LHCN-M2 (cell line): ENCODE results near the gene DPH1. TPM values are rescaled to one million over a fixed set of nuclear protein-coding genes. Genes with fewer than 3 reads are reported as not detected.
"Not testable (repeated sequence)": the region's sequence is repeated elsewhere in the genome, so short reads cannot be mapped to it uniquely, and the experiment has no call there.

Source experiments
- DNase-seq: peaks from one replicate; pipeline ENCODE4 v3.0.0-alpha.2; 2012; ENCODE audit warnings: low read depth
- total RNA-seq: library from RNA; depleted of rRNA; stranded (reverse); fragments of >200 nt; gene quantifications from 2 replicates; pipeline ENCODE4 v1.2.3, GENCODE V29; 2014

DPH1 gene
- total RNA-seq, 1 experiment from 2014 or later = 33.5 TPM

DNA sequence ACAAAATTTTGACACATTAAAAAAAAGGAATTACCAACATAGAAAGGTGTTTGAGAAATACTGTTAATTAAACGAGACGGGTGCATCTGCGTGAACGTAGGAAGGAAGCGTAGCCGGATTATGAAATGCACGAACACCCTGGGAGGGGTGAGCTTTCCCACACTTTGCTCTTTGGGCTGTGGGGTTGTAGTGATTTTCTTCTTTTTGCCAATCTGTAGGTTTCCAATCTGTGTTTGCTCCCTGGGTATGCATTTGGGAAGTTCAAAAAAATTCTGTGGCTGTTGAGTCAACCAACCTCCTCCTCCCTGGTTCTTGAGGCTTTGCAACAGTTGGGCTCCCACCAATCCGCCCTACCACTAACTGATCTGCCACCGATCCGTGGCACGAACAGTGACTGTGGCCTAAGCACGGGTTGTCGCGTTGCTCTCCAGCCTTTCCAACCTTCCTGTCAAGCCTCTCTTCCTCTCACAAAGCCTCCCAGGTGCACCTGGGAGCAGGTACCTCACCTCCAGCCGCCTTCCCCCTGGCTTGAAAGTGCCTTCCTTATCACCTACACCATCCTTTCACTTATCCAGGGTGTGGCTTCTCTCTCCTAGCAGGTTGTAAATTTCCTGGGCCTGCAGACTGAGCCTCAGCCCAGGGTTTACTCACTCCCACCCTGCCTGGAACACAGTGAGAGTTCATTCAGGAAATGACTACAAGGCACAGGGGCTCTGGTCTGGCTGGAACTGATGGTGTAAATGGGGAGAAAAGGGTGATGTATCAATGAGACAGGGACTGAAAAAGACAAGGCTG, 21.4 kb upstream of the DPH1 start:
- no peak for DNase-seq

DNA sequence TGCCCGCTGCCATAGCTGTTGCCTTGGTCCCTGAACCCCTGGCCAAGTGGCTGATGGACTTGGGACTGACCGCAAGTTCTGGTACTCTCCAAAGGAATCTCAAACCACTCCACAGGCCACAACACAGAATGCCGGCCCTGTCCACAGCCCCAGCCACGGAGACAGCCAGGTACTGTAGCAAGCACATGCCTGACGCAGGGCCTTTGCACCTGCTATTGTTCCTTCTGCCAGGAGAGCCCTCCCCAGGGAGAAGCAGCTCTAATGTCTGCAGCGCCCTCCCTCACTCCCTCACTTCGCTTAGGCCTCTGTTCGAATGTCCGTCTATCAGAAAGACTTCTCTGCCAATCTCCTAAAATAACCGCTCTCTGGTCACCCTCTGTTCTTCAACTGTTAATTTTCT, 20.2 kb upstream of the DPH1 start:
- DNase-seq = no peak

DNA sequence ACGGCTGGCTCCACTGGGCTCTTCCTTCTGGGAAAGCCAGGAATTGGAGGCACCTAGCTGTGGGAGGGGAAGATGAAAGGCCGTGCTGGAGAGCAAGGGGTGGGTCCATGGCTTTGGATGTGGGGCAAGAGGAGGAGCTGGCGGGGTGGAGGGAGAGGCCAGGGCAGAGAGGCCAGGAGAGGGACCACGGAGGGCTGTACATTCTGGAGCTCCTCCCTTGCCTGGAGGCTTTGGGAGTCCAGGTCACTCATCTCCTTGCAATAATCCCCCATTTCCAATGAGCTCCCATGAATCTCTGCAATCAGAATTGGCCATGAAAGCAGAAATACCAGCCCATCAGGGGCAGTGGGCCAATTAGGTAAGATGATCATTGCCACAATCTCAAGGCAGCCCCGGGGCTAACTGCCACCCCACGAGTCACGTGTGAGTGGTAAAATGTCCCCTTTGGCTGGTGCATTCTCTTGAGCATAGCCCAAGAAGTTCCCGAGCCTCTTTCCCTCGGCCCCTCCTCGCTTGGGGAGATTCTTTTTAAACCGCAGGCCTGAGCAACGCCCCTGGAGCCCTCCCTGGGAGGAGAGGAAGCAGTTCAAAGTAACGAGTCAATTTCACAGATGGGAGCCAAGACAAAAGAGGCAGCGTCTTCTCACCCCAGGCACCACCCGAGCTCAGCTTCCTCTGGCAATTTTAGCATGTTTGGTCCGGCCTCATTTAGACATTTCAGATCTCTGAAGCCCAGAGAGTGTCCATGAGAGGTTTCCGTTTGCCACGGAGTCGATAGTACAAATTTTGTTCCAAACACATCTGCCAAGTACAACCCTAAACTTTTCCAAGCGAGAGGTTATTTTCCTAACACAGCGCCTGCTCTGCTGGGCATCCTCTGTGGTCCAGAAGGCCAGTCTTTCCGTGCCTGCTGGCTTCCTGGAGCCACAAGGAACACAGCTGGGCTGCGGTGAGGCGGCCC, 18.3 kb upstream of the DPH1 start:
- peak; percentile 45 for DNase-seq

DNA sequence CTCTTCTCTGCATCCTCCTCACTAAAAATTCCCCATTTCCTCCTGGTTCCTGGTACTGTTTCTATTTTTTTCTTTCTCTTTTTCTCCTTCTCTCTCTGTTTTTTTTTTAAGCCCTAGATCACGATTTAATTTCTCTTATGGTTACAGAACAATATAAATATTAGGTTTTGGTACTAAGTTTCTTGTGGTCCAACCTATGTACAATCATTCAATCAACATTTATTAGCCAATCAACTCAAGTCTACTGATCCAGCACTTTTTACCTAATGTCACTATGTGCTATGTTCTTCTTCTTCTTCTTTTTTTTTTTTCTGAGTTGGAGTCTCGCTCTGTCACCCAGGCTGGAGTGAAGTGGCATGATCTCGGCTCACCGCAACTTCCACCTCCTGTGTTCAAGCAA, 17.5 kb upstream of the DPH1 start:
- DNase-seq = no peak

DNA sequence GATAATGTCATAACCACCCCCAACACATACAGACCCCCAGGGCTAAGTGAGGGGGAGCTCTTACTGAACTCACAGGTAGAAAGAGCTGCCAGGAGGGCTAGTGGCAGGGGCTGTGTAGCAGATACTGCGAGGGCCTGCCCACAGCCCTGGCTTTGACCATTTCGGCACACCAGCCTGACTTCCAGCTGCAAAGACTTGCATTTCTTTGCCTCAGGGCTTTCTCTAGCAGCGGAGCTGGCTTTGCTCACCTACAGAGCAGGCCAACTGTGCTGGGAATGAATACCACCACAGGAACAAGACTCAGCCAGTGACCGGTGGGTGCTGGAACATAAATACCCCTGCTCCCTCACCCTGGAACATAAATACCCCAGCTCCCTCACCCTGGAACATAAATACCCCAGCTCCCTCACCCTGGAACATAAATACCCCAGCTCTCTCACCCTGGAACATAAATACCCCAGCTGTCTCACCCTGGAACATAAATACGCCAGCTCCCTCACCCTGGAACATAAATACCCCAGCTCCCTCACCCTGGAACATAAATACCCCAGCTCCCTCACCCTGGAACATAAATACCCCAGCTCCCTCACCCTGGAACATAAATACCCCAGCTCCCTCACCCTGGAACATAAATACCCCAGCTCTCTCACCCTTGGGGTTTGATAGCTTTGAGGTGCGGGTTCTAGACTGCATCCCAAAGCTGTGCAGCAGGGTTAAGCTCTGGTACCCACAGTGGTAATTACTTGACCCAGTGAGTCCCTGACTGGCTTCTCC, 16.5 kb upstream of the DPH1 start:
- not testable (repeated sequence) for DNase-seq

DNA sequence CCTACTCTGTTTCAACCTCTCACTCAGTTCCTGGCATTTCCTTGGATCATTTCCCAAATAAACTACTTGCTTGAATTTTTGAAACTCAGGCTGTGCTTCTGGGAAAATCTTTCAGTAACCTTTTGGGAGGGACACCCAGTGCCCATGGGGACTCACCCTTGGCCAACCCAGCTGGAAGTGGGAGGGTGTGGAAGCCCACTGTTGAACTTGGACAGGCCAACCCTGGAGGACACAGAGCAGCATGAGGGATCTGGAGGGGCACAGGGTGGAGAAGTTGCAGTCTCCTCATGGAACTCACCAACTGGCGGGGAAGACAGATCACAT, 16.0 kb upstream of the DPH1 start:
- DNase-seq = no peak

DNA sequence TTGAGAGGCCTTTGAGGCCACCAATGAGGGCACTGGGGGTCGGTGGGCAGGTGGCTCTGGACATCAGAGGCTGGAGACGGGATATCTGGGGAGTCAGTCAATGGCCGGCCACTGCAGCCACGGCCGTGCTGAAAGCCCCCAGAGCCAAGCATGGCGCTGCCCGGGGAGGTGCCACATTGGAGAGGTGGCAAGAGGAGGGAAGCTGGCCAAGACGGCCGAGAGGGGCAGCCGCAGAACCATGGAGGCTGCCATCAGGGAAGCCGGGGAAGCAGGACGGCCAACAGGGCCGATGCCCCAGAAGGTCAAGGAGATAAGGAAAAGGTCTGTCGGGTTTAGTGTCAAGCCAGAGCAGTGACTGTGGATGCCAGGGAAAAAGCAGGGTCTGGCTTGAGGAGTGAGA, 14.6 kb upstream of the DPH1 start:
- no peak for DNase-seq

DNA sequence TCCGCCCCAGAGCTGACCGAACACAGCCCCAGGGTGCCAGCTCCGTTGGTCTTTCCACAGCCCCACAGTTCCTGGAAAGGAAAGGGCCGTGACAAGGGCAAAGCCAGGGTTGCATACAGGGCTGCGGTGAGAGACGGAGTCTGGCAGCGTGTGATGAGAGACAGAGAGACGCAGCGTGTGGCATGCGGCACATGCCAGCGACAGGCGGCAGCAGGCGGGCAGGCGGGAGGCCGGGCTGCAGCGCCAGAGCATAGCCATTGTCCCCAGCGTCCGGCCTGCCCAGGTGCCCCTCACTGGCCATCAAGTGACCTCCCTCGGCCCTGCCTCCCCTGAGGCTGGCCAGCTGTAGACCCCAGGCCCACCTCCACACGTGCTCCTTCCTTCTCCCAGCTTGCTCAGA, 13.5 kb upstream of the DPH1 start:
- DNase-seq = no peak

DNA sequence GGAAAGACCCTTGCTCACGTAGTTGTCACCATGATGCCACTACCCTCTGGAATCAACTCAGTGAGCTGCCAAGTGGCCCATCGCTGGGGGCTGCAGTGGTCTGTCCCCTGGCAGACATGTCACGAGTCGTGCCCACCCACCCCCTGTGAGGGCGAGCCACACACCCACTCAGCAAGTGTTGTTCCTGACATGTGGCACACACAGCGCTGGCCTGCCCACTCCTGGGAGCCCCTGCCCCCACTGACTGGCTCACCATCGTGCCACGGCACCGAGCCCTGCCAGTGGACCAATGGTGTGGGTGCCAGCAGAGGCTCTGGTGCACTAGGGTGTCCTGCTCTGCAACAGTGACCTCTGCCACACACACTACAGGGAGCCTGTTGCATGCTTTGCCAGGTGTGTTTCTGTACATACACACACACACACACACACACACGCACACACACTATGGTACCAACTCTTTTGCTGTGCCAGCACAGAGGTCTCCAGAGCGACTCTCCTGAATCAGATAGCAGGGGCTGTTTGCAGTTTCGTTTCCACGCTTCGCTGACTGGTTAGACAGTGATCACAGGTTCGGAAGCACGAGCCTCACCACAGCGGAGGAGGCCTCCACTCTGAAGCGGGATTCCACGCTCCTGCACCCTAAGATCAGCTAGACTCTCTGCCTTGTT, 12.5 kb upstream of the DPH1 start:
- DNase-seq = no peak

DNA sequence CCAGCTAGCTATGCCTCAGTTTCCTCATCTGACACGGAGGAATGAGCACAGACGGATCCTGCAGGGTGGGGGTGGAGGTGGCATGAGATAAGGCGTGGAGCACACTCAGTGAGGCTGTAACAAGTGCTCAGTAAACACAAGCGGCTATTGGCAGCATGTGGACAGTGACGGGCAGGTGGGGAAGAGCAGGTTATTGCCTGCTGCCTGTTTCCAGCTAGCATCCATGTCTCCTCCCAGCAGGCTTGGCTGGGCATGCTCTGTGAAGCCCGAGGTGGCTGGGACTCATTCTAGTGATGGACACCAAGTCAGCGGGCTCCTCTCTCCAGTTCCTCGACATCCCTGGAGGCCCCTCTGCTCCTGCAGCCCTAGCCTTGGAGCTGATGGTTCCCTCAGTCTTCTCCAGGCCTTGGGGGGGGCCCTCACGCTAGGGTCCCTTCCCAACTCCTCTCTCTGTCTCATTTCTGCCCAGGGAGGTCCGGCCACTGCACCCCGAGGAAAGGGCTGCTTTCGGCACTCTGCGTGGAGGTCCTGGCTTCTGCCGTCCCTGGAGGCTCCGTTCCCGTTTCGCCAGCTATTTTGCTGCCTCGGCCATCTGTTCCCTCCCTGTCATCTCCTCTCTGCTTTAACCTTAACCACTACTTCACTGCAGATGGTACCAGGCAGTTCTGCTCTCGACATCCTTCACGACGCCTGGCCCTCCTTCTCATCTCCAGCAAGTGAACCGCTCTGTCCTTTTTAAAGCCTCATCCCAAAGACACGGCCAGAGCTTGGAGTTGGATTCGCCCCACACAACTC, 11.0 kb upstream of the DPH1 start:
- DNase-seq = no peak

DNA sequence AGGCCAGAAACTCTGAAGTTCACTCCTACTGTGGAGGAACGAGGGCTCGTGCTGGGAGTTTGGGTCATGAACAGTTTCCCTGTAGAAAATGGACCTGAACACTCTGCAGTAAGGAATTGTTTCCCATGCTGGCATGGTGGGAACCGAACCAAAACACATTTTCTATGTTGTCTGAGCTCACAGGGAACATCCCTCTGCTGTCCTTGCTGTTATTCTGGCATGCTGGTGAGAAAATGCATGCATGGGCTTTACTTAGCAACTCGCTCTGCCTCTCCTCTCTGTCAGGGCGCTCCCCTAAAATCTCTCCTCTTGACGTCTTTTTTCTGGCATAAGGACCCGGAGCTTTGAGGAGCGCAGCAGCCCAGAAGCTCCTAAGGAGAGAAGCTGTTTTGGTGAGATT, 10.2 kb upstream of the DPH1 start:
- no peak for DNase-seq

DNA sequence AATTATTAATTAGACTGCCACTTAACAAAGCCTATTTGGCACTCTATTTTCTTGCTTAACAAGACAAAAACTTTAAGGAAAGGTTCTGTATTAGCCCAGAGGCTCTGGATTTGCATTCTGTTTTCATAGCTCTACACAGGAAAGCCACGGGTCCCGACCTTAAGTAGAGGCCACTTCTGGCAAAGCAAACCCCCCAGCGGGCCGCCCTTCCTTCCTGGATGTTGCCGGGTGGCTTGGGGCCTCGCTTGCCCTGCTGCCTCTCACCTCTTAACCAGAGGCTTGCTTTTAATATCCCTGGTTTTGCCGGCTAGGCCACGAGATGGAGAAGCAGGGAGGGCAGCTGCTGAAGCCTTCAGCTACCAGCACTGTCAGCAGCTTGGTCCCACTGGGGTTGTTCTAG, 9.2 kb upstream of the DPH1 start:
- no peak for DNase-seq

DNA sequence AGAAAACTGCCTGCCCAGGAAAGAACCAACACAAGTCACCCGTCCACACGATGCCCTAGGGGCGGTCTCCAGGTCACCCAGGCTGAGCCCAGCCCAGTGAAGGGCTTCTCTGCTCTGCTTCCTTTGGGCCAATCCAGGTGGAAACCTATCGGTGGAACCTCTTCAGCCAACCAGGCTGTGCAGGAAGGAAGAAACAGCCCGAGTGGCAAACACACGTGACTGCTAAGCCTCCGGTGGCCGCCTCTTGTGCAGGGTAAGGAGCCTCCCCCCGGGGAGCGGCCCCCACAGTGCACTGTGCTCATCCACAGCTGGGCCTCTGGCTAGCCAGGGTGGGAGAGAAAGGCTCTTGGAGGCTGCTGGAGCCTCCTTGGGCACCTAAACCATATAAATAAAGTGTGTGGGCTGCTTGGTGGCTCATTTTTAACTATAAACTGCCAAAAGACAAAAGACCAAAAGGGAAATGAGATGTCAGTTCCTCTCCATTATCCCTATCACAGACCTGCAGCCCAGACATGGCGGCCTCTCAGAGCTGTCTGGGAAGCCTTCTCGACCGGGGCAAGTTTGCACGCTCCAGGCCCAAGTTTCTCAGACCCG, 7.2 kb upstream of the DPH1 start:
- DNase-seq = no peak

DNA sequence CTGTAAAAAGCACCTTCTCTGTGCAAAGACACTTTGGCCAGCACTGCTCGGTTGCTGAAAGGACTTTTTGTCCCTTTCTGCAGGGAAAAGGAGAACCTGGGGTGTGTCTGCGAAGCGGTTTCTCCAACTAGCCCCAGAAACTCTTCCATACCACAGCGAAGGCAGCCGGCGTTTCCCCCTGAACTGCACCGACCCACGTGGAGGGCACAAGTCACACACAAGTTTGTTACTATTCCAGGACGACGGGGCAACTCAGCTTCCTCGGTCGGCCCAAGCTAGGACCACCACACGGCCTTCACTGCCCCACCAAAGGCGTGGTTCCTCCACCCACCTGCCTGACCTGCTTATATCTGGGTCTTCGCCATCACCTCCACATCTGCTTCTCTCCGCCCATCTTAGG, 6.7 kb upstream of the DPH1 start:
- no peak for DNase-seq

DNA sequence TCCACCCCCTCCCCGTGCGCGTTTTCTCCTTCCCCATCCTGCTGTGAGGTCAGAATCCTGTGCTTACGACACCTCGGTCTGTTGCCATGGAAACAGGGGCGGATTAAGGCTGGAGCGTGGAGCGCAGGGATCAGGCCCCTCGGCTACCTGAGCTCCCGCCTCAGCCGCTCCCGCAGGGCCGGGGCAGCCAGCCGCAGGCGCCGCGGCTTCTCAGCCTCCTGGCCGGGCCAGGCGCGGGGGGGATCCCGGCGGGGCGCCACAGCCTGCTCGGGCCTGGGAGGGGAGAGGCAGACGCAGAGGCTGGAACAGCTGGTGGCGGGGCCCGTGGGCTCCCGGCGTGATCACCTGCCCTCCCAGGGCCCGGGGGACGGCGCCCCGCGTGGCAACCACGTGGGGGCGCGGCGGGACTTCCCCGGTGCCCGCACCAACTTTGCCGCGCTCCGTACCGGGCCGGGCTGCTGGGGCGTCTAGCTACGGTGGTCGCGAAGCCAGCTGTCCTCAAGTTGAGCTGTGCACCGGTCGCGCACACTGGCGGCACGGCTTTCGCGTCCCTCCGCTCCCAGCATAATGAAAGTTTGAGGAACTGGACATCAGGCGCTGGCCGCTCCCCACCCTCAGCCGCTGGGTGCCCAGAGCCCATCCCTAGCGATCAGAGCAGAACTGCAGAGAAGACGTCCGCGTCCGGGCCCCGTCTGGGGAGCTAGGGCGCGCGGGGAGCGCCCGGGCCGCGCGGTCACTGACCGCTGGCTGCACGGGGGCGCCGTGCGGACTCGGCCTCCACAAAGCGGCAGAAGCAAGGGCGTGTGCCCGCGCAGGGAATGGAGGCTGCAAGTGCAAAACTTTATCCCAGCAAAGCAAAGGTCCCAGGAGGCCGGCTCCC, 6.0 kb upstream of the DPH1 start:
- no peak for DNase-seq

DNA sequence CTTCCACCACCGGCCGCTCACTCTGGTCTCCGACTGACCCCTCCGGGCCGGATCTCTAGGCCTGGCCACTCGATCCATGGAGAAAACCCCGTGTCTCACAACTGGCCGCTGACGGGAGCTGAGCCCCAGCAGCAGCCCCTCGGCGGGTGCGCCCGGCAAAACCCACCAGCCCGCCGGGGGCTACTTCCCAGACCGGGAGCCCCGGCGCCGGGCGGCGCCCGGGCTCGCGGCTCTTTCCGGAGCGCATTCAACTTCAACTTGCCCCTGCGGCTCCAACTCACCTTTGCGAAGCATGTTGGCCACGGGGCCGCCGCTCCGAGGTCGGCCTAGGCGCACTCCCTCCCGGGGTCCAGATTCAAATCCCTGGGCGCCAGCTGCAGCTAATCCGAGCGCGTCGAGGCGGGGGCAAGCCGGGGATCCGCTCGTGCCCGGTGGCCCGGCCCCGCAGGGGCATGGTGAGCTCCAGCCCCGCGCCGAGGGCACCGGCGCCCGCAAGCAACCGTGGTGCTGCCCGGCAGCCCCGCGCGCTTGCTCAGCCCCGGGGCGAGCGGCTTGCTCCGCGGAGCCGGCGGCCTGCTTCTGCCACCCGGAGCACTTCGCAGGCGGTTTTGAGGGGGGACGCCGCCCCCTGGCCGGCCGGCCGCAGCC, 5.3 kb upstream of the DPH1 start:
- DNase-seq = no peak

DNA sequence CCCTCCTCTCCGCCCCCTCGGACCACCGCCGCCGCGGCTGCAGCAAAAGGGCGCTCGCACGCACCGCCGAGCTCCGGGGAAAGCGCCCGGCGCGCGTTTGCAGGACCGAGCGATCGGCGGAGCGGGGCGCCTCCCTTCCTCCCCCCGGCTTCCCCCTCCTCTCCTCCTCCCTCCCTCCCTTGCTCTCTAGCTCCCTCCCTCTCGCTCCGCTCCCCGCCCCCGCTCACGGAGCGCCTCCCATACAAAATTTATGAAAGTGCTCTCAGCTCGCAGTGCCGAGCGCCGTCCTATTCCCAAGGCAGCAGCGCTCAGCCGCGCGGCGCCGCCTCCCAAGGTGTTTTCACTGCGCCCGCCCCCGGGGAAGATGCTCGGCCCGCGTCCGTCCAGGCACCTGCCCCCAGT, 4.7 kb upstream of the DPH1 start, which contains the start of gene RTN4RL1:
Gene RTN4RL1, minus strand, starts transcription at position 115 of the 402 bp plus-strand sequence. CDS start 469 bp downstream, outside the sequence.
- DNase-seq = peak; percentile 44

DNA sequence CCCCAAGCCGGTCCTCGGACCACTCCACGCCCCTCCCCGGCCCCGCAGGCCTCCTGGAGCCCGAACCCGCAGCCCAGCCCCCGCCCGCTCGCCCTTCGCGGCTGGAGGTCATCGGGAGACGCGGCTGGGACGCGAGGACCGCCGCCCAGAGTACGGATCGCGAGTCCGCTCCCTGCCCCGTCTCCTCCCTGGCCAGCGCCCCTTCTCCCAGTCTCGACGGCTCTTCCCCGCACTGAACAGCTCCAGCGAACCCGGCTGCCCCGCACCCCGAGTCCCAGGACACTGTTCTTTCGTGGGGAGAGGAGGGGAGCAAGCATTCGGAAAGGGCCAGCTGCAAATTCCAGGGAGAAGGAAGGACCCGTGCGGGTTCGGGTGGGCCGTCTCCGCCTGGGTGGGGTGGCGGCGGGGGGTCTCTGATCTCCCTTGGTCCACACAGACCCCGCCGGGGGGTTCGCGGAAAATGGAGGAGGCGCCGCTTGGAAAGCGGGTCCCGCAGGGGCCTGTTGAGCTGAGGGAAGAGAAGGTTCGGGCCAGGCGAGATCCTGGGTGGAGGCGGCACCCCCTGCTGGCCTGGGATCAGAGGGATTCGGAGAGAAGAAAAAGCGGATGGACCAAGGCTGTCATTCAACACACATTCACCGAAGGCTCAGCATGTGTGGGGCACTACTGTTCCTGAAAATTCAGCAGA, 4.2 kb upstream of the DPH1 start:
- DNase-seq = peak; percentile 58
